HFF-Myc (cell line): ENCODE data around the gene ST6GALNAC5.

Experiments
- DNase-seq: peaks from one replicate; pipeline ENCODE4 v3.0.0-alpha.2; 2011; ENCODE audit warnings: low read depth; ENCODE audit errors: extremely low read depth
- H3K4me3 ChIP-seq: replicated peaks from 2 replicates; pipeline ENCODE4 v1.5.1; 2011; ENCODE audit warnings: low read depth, mild to moderate bottlenecking, control low read depth, low read length
- TF ChIP-seq, protein P1 (sequence below): IDR thresholded peaks from 2 replicates; pipeline ENCODE4 v1.5.1; 2012; ENCODE audit warnings: mild to moderate bottlenecking, low read depth, low read length, control low read depth; ENCODE audit errors: missing control alignments

The ST6GALNAC5 gene

DNA sequence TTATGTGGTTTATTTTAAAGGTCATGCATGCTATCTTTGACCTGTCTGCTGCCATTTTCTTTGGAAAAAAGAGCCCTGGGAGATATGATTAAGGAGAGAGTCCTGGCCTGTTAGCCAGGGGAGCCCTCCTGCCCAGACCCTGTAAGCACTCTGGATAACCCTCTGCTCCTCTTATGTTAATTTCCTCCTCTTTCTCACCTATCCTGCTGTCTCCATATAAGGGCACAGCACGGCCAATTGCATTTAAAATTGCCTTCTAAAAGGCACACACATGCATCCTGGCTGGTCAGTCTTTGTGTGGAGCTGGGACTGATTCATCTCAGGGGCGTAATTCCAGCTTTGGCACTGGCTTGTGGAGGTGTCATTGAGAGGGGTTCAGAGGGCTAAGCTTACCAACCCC, 158.9 kb downstream of the ST6GALNAC5 start:
- no peak overlapping the region for H3K4me3 ChIP-seq
- DNase-seq: no peak
- TF ChIP-seq, protein P1, sequence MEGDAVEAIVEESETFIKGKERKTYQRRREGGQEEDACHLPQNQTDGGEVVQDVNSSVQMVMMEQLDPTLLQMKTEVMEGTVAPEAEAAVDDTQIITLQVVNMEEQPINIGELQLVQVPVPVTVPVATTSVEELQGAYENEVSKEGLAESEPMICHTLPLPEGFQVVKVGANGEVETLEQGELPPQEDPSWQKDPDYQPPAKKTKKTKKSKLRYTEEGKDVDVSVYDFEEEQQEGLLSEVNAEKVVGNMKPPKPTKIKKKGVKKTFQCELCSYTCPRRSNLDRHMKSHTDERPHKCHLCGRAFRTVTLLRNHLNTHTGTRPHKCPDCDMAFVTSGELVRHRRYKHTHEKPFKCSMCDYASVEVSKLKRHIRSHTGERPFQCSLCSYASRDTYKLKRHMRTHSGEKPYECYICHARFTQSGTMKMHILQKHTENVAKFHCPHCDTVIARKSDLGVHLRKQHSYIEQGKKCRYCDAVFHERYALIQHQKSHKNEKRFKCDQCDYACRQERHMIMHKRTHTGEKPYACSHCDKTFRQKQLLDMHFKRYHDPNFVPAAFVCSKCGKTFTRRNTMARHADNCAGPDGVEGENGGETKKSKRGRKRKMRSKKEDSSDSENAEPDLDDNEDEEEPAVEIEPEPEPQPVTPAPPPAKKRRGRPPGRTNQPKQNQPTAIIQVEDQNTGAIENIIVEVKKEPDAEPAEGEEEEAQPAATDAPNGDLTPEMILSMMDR: no peak

DNA sequence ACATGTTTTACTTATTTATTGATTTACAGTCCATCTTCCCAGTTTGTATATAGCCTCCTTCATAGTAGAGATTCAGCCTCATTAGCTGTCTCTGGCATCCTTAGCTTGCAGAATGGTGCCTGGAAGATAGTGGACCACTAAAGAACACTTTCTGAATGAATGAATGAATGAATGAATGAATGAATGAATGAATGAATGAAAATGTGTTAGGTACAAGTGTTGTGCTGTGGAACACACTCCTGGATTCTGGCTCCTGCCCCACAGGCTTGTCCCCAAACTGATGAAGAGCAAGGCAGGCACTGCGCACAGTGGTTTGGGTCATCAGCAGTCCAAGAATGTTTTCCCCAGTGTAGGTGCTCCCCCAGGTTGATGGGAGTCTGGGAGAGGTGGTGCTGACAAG, 159.4 kb downstream of the ST6GALNAC5 start:
- TF ChIP-seq, protein P1: no peak
- no peak overlapping the region for H3K4me3 ChIP-seq
- no peak for DNase-seq

DNA sequence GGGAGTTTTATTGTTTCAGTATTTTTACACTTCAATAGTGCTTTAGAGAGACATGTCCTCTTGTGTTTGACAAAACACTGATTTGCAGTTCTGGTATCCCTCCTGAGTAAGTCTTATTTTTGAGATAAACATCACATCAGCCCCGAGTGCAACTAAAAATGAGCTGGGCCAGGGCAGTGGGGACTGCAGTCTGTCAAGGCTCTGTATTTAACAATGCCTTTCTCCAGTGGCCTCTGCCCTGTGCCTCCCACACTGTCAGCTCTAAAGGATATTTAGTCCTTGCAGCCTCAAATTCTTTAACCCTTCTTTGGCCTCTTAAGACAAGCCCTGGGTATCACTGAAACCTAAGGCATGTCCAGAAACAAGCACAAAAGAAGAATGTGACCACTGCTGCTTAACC, 160.6 kb downstream of the ST6GALNAC5 start:
- H3K4me3 ChIP-seq: no peak overlapping the region
- TF ChIP-seq, protein P1: no peak
- no peak for DNase-seq

DNA sequence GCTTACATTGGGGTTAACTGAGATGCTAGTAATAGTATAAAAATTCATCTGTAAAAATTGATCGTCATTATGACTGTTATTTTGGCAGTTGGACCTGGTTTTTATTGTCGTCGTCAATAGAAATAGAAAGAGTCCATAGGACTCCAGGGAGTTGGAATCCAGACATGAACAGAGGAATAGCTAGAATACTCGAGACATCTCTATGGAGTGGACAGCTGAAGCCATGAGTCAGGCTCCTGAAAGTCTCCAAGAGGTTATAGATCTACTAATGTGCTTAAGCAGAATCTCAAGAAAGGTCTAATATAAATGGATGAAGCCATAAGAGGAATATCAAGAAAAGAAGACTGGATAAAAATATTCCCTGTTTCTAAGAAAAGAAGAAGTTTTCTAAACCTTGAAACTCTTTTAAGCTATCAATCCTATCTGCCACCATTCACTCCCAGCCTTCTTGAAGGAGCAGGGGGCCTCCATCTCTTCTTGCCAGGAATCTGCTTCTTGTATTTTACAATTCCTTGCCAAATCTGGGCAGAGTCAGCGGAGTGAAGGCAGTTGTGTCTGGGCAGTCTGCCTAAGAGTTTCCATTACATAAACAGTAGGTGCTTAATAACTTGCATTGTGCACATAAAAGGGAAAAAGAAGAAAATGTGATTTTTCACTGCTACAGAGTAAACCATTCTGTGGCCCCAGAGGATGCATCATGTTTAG, 163.3 kb downstream of the ST6GALNAC5 start:
- no peak for DNase-seq
- H3K4me3 ChIP-seq: no peak overlapping the region
- TF ChIP-seq, protein P1: no peak

DNA sequence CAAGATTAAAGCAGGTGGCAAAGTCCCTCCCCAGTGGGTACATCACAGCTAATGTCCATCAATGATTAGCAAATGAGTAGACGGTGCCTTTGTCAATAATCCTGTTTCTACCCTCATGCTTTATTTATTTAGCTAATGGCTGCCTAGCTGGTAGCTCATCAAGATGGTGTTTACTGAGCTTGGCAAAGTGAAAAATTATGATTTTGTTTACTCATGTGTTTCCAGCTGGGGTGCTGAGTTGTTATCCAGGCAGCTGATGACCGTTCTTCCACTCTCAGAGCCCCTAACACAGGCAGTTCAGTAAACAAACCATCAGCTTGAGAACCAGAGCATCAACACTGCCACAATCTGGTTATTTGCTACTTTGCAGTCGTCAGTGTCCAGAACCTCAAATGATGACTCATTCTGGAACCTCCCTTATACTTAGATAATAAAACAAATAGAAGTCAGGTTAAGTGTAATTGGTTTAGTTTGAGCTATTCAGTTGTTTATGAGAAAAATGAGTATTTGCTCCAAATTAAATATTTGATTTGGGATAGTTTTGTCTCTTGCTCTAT, 163.9 kb downstream of the ST6GALNAC5 start:
- TF ChIP-seq, protein P1: no peak
- DNase-seq: peak; percentile 17
- no peak overlapping the region for H3K4me3 ChIP-seq

DNA sequence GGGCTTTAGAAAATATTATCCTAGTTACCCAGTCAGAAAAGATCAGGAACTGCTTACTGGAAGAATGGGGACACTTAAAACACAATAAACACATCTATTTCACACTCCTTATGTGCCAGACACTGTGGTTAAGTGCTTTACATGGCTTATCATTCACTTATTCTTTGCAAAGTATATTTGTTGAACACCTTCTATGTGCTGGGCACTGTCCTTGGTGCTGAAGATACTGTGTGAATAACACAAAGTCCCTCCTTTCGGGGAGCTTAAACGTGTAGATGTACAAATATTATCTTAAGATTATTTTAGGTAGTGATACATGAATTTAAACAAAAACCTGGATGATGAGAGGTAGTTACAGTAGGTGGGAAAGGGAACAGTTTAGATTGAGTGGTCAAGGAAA, 169.3 kb downstream of the ST6GALNAC5 start:
- TF ChIP-seq, protein P1: no peak
- DNase-seq: peak; percentile 16
- H3K4me3 ChIP-seq: no peak overlapping the region
